B cell (primary cell): ENCODE data around the gene LRRC43. TPM values are rescaled to one million over a fixed set of nuclear protein-coding genes. Genes with fewer than 3 reads are reported as not detected.

Experiments
- ATAC-seq: fragments of 200-7000 bp; cut with Tn5 transposase; one replicate; pipeline ENCODE4 v1.10.0; 2021; ENCODE audit warnings: low read depth, mild to moderate bottlenecking, moderate number of reproducible peaks, moderate library complexity
- CTCF ChIA-PET: fragments of 350-600 bp; sonication (Branson Sonifier 250); formaldehyde crosslinking; loops from one replicate; lab custom pipeline; 2021; ENCODE audit warnings: antibody characterized with exemption, inconsistent platforms; lab: Charles Lee
- POLR2A ChIA-PET: fragments of 350-600 bp; sonication (Branson Sonifier 250); formaldehyde crosslinking; loops from one replicate; lab custom pipeline; 2021; ENCODE audit warnings: antibody characterized with exemption; lab: Charles Lee
- DNase-seq: peaks from one replicate; pipeline ENCODE4 v3.0.0; 2013
- H2AFZ ChIP-seq: 2 replicates; pipeline ENCODE4 v1.6.1; 2012; ENCODE audit warnings: mild to moderate bottlenecking, low read depth, low read length; ENCODE audit not compliant: insufficient read depth, poor library complexity, severe bottlenecking
- H3K27ac ChIP-seq, 2 donors: 1 replicate in 1 of 2; 2 replicates in 1 of 2; pipeline ENCODE4 v1.5.1; 2012 to 2013; ENCODE audit warnings: low read length in 2 of 2, mild to moderate bottlenecking in 2 of 2, moderate library complexity in 1 of 2
- H3K27me3 ChIP-seq, 4 experiments: fragments of 200-600 bp in 1 of 4; sonication (generic) in 1 of 4; replicated peaks in 1 of 4; 1 replicate in 2 of 4; 2 replicates in 2 of 4; pipeline versions ENCODE4 v1.6.1 to v1.7.0; 2013 to 2016; ENCODE audit warnings: low read length in 3 of 4, mild to moderate bottlenecking in 2 of 4, mixed read lengths in 1 of 4, moderate library complexity in 1 of 4; ENCODE audit not compliant: insufficient read depth in 4 of 4, control insufficient read depth in 3 of 4; ENCODE audit errors: control extremely low read depth in 1 of 4
- H3K36me3 ChIP-seq, 2 experiments: replicated peaks in 1 of 2; 1 replicate in 1 of 2; 2 replicates in 1 of 2; pipeline versions ENCODE4 v1.6.1 to v1.7.1; 2013; ENCODE audit warnings: low read length in 1 of 2; ENCODE audit not compliant: insufficient read depth in 2 of 2, control insufficient read depth in 1 of 2; ENCODE audit errors: control extremely low read depth in 1 of 2, extremely low read depth in 1 of 2
- H3K4me1 ChIP-seq, 2 donors: fragments of 200-600 bp in 1 of 2; sonication (generic) in 1 of 2; 1 replicate in 1 of 2; 2 replicates in 1 of 2; pipeline versions ENCODE4 v1.5.1 to v1.6.1; 2013 to 2017; ENCODE audit warnings: low read length in 2 of 2; ENCODE audit not compliant: control insufficient read depth in 2 of 2, insufficient read depth in 2 of 2
- H3K4me2 ChIP-seq: replicated peaks from 2 replicates; pipeline ENCODE3; 2012; ENCODE audit warnings: mild to moderate bottlenecking, low read depth, low read length; ENCODE audit not compliant: poor library complexity, severe bottlenecking
- H3K4me3 ChIP-seq, 5 experiments: fragments of 200-600 bp in 1 of 5; sonication (generic) in 1 of 5; 1 replicate in 3 of 5; 2 replicates in 2 of 5; pipeline versions ENCODE4 v1.5.1 to v1.7.0; 2011 to 2016; ENCODE audit warnings: low read length in 4 of 5, mild to moderate bottlenecking in 4 of 5, low read depth in 2 of 5, control low read depth in 1 of 5, moderate library complexity in 1 of 5; ENCODE audit not compliant: insufficient read depth in 1 of 5; ENCODE audit errors: control extremely low read depth in 1 of 5, extremely low read depth in 1 of 5
- H3K79me2 ChIP-seq: fragments of 200-600 bp; sonication (generic); one replicate; pipeline ENCODE4 v1.6.0; 2016; ENCODE audit warnings: low read length; ENCODE audit not compliant: control insufficient read depth, insufficient read depth
- H3K9ac ChIP-seq: fragments of 200-600 bp; sonication (generic); 2 replicates; pipeline ENCODE4 v1.6.1; 2017; ENCODE audit warnings: mild to moderate bottlenecking, low read length, moderate library complexity
- H3K9me3 ChIP-seq, 3 donors: one replicate each; pipeline versions ENCODE4 v1.6.1 to v1.7.1; 2013; ENCODE audit warnings: low read length in 2 of 3; ENCODE audit not compliant: control insufficient read depth in 2 of 3, insufficient read depth in 1 of 3; ENCODE audit errors: control extremely low read depth in 1 of 3
- H4K20me1 ChIP-seq: 2 replicates; pipeline ENCODE4 v1.6.0; 2012; ENCODE audit warnings: mild to moderate bottlenecking, low read length; ENCODE audit not compliant: insufficient read depth, control insufficient read depth, poor library complexity, severe bottlenecking
- H3K27ac Mint-ChIP-seq: one replicate; pipeline ENCODE4 v1.8.0; 2021; ENCODE audit warnings: mixed read lengths
- H3K27me3 Mint-ChIP-seq: one replicate; pipeline ENCODE4 v1.8.0; 2021; ENCODE audit warnings: mixed read lengths
- H3K4me1 Mint-ChIP-seq: one replicate; pipeline ENCODE4 v1.8.0; 2021; ENCODE audit warnings: mixed read lengths
- H3K4me3 Mint-ChIP-seq: one replicate; pipeline ENCODE4 v1.8.0; 2021; ENCODE audit warnings: mixed read lengths
- H3K9me3 Mint-ChIP-seq: one replicate; pipeline ENCODE4 v1.8.0; 2022; ENCODE audit warnings: mixed read lengths; ENCODE audit not compliant: insufficient read depth
- EZH2 ChIP-seq: IDR thresholded peaks from 2 replicates; pipeline ENCODE4 v1.6.1; 2012; ENCODE audit warnings: borderline replicate concordance, low read depth, mild to moderate bottlenecking, moderate library complexity, low read length; ENCODE audit not compliant: insufficient read depth, poor library complexity, severe bottlenecking
- WGBS: methylation state at CpG from one replicate; pipeline ENCODE4 v1.1.5; 2013; ENCODE audit warnings: missing lambda C conversion rate; ENCODE audit not compliant: insufficient coverage; 5-methylcytosine and 5-hydroxymethylcytosine counted together
- intact Hi-C: fragments of 100-400 bp; cut with micrococcal nuclease; formaldehyde crosslinking; loops from one replicate; pipeline ENCODE4 v1.10.0; 2022
- polyA plus RNA-seq: library from polyadenylated mRNA; depleted of rRNA; stranded (reverse); fragments of >200 nt; gene quantifications from 2 replicates; pipeline ENCODE4 v1.2.3, GENCODE V29; 2012
- total RNA-seq, 2 donors: library from RNA; stranded (reverse); fragments of 120-200 nt in 1 of 2; gene quantifications; 1 replicate in 1 of 2; 2 replicates in 1 of 2; pipeline versions ENCODE4 v1.2.3 to v1.2.4, GENCODE V29; 2013 to 2022
- TF ChIP-seq, protein P1 (sequence below): fragments of 200-600 bp; IDR thresholded peaks from one replicate; pipeline ENCODE4 v1.8.0; 2022; ENCODE audit warnings: antibody characterized with exemption, mild to moderate bottlenecking

The LRRC43 gene
- total and polyA plus RNA-seq, 2 donors (not counting 1 experiment from before 2014, with no cell fraction given), result not detected

DNA sequence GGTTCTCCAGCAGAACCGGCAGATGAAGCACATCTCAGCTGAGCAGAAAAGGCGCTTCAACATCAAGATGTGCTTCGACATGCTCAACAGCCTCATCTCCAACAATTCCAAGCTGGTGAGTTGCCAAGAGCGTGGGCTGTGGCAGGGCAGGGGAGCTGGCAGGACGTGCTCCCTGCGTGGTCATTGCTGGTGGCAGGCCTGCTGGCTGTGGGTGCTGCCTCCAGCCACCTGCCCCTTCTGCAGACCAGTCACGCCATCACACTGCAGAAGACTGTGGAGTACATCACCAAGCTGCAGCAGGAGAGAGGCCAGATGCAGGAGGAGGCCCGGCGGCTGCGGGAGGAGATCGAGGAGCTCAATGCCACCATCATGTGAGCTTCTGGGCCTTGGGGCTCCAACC is 44.7 kb upstream of the LRRC43 start:
- Mint-ChIP-seq H3K27ac (no peak overlapping the region), H3K9me3 (no peaks in the 10 kb centered on the region), H3K4me3 (no peak overlapping the region), H3K27me3 (no peaks in the 10 kb centered on the region), H3K4me1 (no peaks in the 10 kb centered on the region)
- Histone ChIP-seq H3K79me2 (no peaks in the 10 kb centered on the region), H3K27me3 (no peaks in the 10 kb centered on the region), H4K20me1 (no peaks in the 10 kb centered on the region), H3K4me3 (no peak overlapping the region), H3K27ac (no peak overlapping the region), H3K9me3 (no peaks in the 10 kb centered on the region), H2AFZ (no peak overlapping the region), H3K36me3 (peaks cover 0 to 59% of the 10 kb centered on the region in 2 experiments), H3K4me2 (no peak overlapping the region), H3K9ac (no peak overlapping the region), H3K4me1 (no peaks in the 10 kb centered on the region)
- no peak for ATAC-seq
- ChIA-PET CTCF (interaction anchor here (0.5 to 1.1 kb wide), 2 partner anchors 15 to 621 kb away, joined by 3 read pairs; no protein-coding TSS in a partner anchor), POLR2A (no interaction called here)
- 98% methylated on average over 11 of the region's 11 CpGs for WGBS
- intact Hi-C loops, result no loop called here
- no peak for DNase-seq
- TF ChIP-seq, protein P1, sequence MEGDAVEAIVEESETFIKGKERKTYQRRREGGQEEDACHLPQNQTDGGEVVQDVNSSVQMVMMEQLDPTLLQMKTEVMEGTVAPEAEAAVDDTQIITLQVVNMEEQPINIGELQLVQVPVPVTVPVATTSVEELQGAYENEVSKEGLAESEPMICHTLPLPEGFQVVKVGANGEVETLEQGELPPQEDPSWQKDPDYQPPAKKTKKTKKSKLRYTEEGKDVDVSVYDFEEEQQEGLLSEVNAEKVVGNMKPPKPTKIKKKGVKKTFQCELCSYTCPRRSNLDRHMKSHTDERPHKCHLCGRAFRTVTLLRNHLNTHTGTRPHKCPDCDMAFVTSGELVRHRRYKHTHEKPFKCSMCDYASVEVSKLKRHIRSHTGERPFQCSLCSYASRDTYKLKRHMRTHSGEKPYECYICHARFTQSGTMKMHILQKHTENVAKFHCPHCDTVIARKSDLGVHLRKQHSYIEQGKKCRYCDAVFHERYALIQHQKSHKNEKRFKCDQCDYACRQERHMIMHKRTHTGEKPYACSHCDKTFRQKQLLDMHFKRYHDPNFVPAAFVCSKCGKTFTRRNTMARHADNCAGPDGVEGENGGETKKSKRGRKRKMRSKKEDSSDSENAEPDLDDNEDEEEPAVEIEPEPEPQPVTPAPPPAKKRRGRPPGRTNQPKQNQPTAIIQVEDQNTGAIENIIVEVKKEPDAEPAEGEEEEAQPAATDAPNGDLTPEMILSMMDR, result no peak
- no peak for TF ChIP-seq EZH2

DNA sequence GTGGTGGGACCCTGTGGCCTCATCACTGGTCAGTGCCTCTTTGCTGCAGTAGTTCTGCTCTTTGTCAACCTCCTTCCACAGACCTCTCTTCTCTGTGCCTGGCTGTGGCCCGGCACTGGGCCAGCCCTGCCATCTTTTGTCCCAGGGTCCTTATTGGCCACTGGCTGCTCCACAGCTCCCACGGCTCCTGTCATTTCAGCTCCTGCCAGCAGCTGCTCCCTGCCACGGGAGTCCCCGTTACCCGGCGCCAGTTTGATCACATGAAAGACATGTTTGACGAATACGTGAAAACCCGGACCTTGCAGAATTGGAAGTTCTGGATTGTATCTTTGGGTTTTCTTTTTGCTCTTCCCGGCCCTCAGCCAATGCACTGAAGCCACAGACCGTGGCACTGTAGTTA is 44.3 kb upstream of the LRRC43 start:
- Mint-ChIP-seq H3K9me3 (no peaks in the 10 kb centered on the region), H3K4me1 (no peaks in the 10 kb centered on the region), H3K27me3 (no peaks in the 10 kb centered on the region), H3K27ac (no peak overlapping the region), H3K4me3 (no peak overlapping the region)
- Histone ChIP-seq H3K79me2 (no peaks in the 10 kb centered on the region), H3K9me3 (no peaks in the 10 kb centered on the region), H4K20me1 (no peaks in the 10 kb centered on the region), H3K9ac (no peak overlapping the region), H3K4me3 (no peak overlapping the region), H3K36me3 (peaks cover 0 to 59% of the 10 kb centered on the region in 2 experiments), H3K4me2 (no peak overlapping the region), H3K4me1 (no peaks in the 10 kb centered on the region), H2AFZ (no peak overlapping the region), H3K27me3 (no peaks in the 10 kb centered on the region), H3K27ac (no peak overlapping the region)
- ATAC-seq (no peak), DNase-seq (no peak)
- ChIA-PET CTCF (interaction anchor here (0.5 to 1.1 kb wide), 2 partner anchors 15 to 621 kb away, joined by 3 read pairs; no protein-coding TSS in a partner anchor), POLR2A (no interaction called here)
- intact Hi-C loops, result no loop called here
- no peak for TF ChIP-seq EZH2
- TF ChIP-seq, protein P1, result no peak
- over 99% methylated on average over 8 of the region's 11 CpGs for WGBS
